ENCODE data around the gene SOX10. TPM values are rescaled to one million over a fixed set of nuclear protein-coding genes. Genes with fewer than 3 reads are reported as not detected.
A peak's percentile ranks its signal among the peaks of the same experiment; 100 is the strongest.

Gene SOX10
- total RNA-seq, 4 donors from 2014 or later, result 0.17 to 0.62 (median 0.59) TPM; not detected in 1

GRCh38 chr22:37999236-37999635 lies 14.9 kb upstream of the SOX10 start:
- H3K9me3 ChIP-seq, result no peaks in the 10 kb centered on the region
- no peaks in the 10 kb centered on the region for H3K27me3 ChIP-seq
- no peak for TF ChIP-seq POLR2A (IDR thresholded peaks at IDR 0.05)
- TF ChIP-seq, protein P1, sequence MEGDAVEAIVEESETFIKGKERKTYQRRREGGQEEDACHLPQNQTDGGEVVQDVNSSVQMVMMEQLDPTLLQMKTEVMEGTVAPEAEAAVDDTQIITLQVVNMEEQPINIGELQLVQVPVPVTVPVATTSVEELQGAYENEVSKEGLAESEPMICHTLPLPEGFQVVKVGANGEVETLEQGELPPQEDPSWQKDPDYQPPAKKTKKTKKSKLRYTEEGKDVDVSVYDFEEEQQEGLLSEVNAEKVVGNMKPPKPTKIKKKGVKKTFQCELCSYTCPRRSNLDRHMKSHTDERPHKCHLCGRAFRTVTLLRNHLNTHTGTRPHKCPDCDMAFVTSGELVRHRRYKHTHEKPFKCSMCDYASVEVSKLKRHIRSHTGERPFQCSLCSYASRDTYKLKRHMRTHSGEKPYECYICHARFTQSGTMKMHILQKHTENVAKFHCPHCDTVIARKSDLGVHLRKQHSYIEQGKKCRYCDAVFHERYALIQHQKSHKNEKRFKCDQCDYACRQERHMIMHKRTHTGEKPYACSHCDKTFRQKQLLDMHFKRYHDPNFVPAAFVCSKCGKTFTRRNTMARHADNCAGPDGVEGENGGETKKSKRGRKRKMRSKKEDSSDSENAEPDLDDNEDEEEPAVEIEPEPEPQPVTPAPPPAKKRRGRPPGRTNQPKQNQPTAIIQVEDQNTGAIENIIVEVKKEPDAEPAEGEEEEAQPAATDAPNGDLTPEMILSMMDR (IDR thresholded peaks at IDR 0.05 in 4 of 5, conservative IDR thresholded peaks at IDR 0.05 in 1 of 5), result no peak
- ATAC-seq (peak; percentile 32 to 38), DNase-seq (peak; percentile 38 to 79)
- H3K4me1 ChIP-seq, result peaks cover 22 to 37% of the 10 kb centered on the region in 2 donors
- intact Hi-C loops (cut with DNase I; ENCODE audit: low total_unique reads) (no loop called here), in situ Hi-C loops (cut with MboI; ENCODE audit: low sequenced_read_pairs in 4 of 4) (no loop called here)
- no peak overlapping the region for H3K4me3 ChIP-seq
- H3K27ac ChIP-seq, result peak overlapping the region; percentile 71 to 90 (median 80)
- no peaks in the 10 kb centered on the region for H3K36me3 ChIP-seq

- no peak for ATAC-seq
- Histone ChIP-seq H3K27me3 (no peaks in the 10 kb centered on the region), H3K36me3 (no peaks in the 10 kb centered on the region), H3K9me3 (no peaks in the 10 kb centered on the region), H3K27ac (peak overlapping the region in 2 of 4 donors; percentile 22 to 90), H3K4me1 (peaks cover 22 to 37% of the 10 kb centered on the region in 2 donors), H3K4me3 (no peak overlapping the region)
- intact Hi-C loops (cut with DNase I; ENCODE audit: low total_unique reads) (no loop called here), in situ Hi-C loops (cut with MboI; ENCODE audit: low sequenced_read_pairs in 4 of 4) (no loop called here)
- no peak for DNase-seq
- TF ChIP-seq POLR2A (IDR thresholded peaks at IDR 0.05), result no peak
- TF ChIP-seq, protein P1 (IDR thresholded peaks at IDR 0.05 in 4 of 5, conservative IDR thresholded peaks at IDR 0.05 in 1 of 5), result no peak
Observed at GRCh38 chr22:37998543-37998942, 14.2 kb upstream of the SOX10 start.

DNA sequence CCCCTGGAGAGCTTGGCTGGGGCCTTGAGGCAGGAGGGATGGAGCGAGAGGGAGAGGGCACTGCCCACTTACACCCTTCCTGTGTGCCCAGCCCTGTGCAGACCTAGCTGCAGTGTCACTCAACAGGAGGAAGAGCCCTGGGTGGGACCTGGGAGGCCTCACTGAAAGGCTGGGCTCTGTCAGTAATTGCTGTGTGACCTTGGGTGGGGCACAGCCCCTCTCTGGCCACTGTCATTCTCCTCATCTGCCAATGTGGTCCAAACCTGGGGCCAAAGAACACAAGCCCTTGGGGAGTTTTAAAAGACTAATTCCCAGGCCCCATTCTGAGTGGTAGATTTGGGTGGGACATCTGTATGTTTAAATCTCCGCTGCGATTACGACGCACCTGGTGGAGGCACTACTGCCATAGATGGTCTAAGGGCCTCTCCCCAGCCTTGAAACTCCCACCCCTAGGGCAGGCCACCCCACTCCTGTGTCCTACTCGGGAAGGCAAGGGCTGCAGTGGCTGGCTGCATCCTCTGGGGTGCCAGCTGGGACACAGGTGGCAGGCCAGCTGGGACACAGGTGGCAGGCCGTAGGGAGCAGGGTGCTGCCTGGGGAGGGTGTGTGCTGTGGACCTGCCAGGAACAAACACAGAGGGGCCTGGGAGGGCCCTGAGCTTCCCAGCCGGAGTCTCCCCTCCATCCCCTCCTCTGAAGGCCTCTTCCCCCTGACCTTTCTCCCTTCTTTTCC lies 12.3 kb upstream of the SOX10 start:
- ATAC-seq, result no peak
- intact Hi-C loops (cut with DNase I; ENCODE audit: low total_unique reads), result no loop called here
- in situ Hi-C loops (cut with MboI; ENCODE audit: low sequenced_read_pairs in 4 of 4), result no loop called here

GRCh38 chr22:37996079-37996478 lies 11.7 kb upstream of the SOX10 start:
- no peaks in the 10 kb centered on the region for H3K9me3 ChIP-seq
- H3K4me1 ChIP-seq, result peaks cover 22 to 29% of the 10 kb centered on the region in 2 donors
- H3K27me3 ChIP-seq, result no peaks in the 10 kb centered on the region
- no peak overlapping the region for H3K27ac ChIP-seq
- TF ChIP-seq, protein P1 (IDR thresholded peaks at IDR 0.05 in 4 of 5, conservative IDR thresholded peaks at IDR 0.05 in 1 of 5), result no peak
- no peak for TF ChIP-seq POLR2A (IDR thresholded peaks at IDR 0.05)
- in situ Hi-C loops (cut with MboI; ENCODE audit: low sequenced_read_pairs in 4 of 4) (no loop called here), intact Hi-C loops (cut with DNase I; ENCODE audit: low total_unique reads) (no loop called here)
- no peak overlapping the region for H3K4me3 ChIP-seq
- DNase-seq, result no peak
- H3K36me3 ChIP-seq, result no peaks in the 10 kb centered on the region
- ATAC-seq, result no peak

More for the DNA sequence above, 12.3 kb upstream of the SOX10 start:
- no peak for TF ChIP-seq POLR2A (IDR thresholded peaks at IDR 0.05)
- TF ChIP-seq, protein P1 (IDR thresholded peaks at IDR 0.05 in 4 of 5, conservative IDR thresholded peaks at IDR 0.05 in 1 of 5), result no peak
- Histone ChIP-seq H3K27me3 (no peaks in the 10 kb centered on the region), H3K27ac (peak overlapping the region in 1 of 4 donors; percentile 10), H3K36me3 (no peaks in the 10 kb centered on the region), H3K4me1 (peaks cover 22 to 35% of the 10 kb centered on the region in 2 donors), H3K9me3 (no peaks in the 10 kb centered on the region), H3K4me3 (no peak overlapping the region)
- DNase-seq, result no peak
